HTR-8/SVneo (cell line): Measurements from ENCODE around the gene GLP2R.

Experiments used
- DNase-seq: peaks from one replicate; pipeline ENCODE4 v3.0.0; 2011; ENCODE audit warnings: low spot score, mixed read lengths; ENCODE audit not compliant: insufficient read length
- FAIRE-seq: peaks from 2 replicates; lab custom pipeline; 2011; peaks lifted over from hg19 to GRCh38; lab: Jason Lieb, UNC

GLP2R gene

GRCh38 chr17:9811537-9811936 lies 14.2 kb upstream of the GLP2R start:
- no peak for DNase-seq
- FAIRE-seq = no peak

GRCh38 chr17:9813166-9813565 lies 12.6 kb upstream of the GLP2R start:
- no peak for FAIRE-seq

GRCh38 chr17:9814337-9814945 lies 11.3 kb upstream of the GLP2R start:
- FAIRE-seq (no peak), DNase-seq (no peak)

More at GRCh38 chr17:9813166-9813565, 12.6 kb upstream of the GLP2R start:
- DNase-seq = no peak

GRCh38 chr17:9816472-9816871 lies 9.3 kb upstream of the GLP2R start:
- FAIRE-seq = peak; percentile 94
- no peak for DNase-seq

GRCh38 chr17:9817086-9817485 lies 8.6 kb upstream of the GLP2R start:
- DNase-seq = peak; percentile 56
- FAIRE-seq = no peak

- no peak for DNase-seq
- FAIRE-seq = no peak
Observed at GRCh38 chr17:9818760-9819159, 7.0 kb upstream of the GLP2R start.

GRCh38 chr17:9820448-9820847 lies 5.3 kb upstream of the GLP2R start:
- DNase-seq (no peak), FAIRE-seq (no peak)

- FAIRE-seq (no peak), DNase-seq (no peak)
Observed at GRCh38 chr17:9821921-9822320, 3.8 kb upstream of the GLP2R start, which contains the start of gene GSG1L2. GSG1L2 (minus strand) TSS chr17:9822079; CDS start chr17:9822071, 8 bp downstream.

- FAIRE-seq (no peak), DNase-seq (peak; percentile 36)
Observed at GRCh38 chr17:9824094-9824493, 1.6 kb upstream of the GLP2R start.

- FAIRE-seq (no peak), DNase-seq (no peak)
Observed at GRCh38 chr17:9824797-9825338, 856 bp upstream of the GLP2R start.

GRCh38 chr17:9828296-9829295 lies 2.9 kb downstream of the GLP2R start:
- FAIRE-seq (no peak), DNase-seq (no peak)

- no peak for FAIRE-seq
- DNase-seq = no peak
Observed at GRCh38 chr17:9829343-9829742, 3.6 kb downstream of the GLP2R start.

GRCh38 chr17:9830711-9831110 lies 5.0 kb downstream of the GLP2R start:
- FAIRE-seq (no peak), DNase-seq (no peak)

- FAIRE-seq (no peak), DNase-seq (no peak)
Observed at GRCh38 chr17:9833922-9834321, 8.2 kb downstream of the GLP2R start.

GRCh38 chr17:9837551-9838471 lies 12.1 kb downstream of the GLP2R start:
- FAIRE-seq = peak; percentile 76
- DNase-seq = peak; percentile 57

GRCh38 chr17:9839433-9839832 lies 13.7 kb downstream of the GLP2R start:
- FAIRE-seq (no peak), DNase-seq (no peak)

GRCh38 chr17:9842057-9842758 lies 16.5 kb downstream of the GLP2R start:
- FAIRE-seq (no peak), DNase-seq (no peak)

- FAIRE-seq (no peak), DNase-seq (no peak)
Observed at GRCh38 chr17:9843152-9844010, 17.7 kb downstream of the GLP2R start.
